ELF-1 (cell line): ENCODE data around the gene ZMYND8.

Source experiments
- DNase-seq: peaks from one replicate; pipeline ENCODE4 v3.0.0-alpha.2; 2016; ENCODE audit warnings: low read depth, low spot score

ZMYND8 gene

DNA sequence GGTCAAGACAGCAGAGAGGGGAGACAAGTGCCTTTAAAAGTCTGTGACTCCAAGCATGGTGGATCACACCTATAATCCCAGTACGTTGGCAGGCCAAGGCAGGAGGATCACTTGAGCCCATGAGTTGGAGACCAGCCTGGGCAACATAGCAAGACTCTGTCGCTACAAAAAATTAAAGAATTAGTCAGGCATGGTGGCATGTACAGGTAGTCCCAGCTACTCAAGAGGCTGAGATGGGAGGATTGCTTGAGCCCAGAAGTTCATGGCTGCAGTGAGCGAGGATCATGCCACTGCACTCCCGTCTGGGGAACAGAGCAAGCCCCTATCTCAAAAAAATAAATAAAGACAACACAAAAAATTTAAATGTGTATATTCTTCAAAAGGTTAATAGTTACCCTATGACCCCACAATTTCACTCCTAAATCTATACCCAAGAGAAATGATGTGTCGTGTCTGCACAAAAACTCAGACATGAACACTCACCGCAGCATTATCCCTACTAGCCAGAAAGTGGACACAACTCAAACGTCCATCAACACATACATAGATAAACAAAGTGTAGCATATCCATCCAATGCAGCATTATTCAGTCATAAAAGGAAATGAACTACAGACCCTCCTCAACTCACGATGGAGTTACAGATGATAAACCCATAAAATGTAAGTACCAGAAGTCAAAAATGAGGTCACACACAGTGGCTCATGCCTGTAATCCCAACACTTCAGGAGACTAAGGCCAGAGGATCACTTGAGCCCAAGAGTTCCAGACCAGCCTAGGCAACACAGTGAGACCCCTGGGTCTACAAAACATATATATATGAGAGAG is 23.9 kb downstream of the ZMYND8 start:
- no peak for DNase-seq

DNA sequence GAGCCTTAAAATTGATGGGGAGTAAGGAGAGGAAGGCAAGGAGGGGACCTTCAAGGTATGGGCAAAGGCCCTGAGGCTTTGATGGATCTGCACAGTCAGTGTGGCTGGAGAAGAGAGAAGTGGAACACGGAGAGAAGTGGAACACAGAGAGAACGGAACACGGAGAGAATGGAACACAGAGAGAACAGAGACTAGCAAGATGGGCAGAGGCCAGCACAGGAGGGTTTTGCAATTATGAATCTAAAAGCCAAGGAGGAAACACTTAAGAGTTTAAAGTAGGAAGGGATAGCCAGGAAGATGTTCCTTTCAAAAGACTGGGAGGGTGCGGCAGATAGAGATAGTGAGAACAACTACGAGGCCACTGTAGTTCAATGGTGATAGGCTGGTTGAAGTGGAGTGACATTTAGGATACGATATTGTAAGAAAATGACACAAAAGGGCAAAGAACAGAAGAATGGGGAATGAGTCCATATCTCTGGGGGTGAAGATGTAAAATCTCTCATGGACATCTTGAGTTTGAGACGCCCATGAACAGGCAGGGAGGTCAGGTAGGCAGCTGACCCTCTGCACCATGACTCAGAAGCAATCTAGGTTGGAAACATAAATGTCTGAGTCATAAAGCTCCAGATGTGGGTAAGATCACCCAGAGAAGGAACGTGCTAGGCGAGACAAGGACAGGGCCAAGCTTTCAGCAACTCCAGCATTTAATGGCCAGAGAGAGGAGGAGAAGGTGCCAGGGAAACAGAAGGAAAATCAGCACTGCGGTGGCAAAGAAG is 25.4 kb downstream of the ZMYND8 start:
- DNase-seq, result no peak

DNA sequence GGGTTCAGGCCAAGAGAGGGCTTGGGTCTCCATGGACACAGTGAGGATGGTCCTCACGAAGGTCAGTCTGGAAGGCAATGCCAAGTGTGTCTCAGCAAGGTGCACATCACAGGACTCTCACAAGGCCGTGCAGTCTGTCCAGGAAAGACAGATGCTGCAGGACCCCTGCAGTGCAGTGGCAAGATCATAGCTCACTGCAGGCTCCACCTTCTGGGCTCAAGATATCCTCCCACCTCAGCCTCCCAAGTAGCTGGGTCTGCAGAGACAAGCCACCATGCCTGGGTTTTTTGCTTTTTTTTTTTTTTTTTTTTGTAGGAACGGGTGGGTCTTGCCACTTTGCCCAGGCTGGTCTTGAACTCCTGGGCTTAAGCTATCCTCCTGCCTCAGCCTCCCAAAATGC is 26.4 kb downstream of the ZMYND8 start:
- no peak for DNase-seq

DNA sequence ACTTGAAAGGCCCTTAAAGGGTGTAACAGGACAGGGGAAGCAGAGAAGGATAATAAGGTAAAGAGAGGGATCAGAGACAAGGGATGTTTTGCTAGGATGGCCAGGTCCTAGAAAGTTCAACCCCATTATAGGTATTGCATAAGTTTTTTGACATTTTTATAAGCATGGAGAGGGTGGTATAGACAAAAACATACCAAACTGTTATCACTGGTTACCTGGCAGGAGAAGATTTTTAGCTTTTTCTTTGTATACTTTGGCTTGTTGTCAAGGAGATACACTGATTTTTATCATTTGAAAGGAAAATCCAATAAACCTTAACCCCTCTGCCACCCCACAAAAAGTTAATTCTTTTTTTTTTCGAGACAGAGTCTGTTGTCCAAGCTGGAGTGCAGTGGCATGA is 28.4 kb downstream of the ZMYND8 start:
- no peak for DNase-seq

DNA sequence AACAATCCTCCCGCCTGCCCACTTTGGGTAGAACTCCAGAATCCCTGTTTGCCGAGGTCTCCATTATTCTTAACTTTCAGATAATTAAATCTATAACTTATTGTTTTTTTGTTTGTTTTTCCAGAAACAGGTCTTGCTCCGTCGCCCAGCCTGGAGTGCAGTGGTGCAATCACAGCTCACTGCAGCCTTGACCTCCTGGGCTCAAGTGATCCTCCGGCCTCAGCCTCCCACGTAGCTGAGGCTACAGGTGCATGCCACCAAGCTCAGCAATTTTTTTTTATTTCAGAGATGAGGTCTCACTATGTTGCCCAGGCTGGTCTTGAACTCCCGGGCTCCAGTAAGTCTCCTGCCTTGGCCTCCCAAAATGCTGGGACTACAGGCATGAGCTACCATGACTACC is 28.8 kb downstream of the ZMYND8 start:
- DNase-seq, result no peak

DNA sequence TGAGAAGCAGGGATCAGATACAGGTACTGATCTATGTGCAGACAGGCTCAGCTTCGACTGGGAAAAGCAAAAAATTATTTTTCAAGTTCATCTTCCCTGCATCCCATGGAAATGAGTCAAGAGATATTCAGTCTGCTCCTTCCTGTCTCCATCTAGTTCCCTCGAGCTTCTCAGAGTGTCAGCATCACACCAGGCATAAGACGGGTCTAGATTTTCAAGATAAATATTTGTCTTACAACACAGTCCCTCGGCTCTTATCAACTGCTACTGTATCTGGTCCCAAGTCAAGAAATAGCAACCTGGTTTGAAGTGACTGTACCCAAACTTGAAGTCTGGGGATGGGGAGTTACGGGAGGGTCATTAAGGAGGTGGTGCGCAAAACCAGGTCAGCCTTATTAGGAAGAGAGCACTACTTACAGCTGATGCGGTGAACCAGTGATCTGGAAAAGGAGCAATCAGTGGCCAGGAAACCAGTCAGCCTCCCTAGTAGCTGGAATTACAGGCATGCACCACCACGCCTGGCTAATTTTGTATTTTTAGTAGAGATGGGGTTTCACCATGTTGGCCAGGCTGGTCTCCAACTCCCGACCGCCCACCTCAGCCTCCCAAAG is 29.7 kb downstream of the ZMYND8 start:
- DNase-seq, result no peak

DNA sequence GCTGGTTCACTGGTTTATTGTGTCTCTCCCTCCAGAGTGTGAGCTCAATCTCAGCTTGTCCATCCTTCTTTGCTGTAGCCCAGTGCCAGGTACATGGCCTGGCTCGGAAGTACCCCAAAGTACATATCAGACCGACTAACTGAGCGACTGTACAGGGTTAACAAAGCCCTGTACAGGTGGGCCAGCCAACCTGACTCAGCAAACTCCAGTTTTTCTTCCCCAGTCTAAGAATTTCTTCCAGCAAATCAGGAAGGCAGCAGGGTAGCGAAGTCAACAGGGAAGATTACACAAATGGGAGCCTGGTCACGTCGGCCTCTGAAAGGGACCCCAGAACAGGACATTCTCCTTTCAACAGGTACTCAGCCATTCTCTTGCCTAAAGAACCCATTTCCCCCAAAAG is 31.3 kb downstream of the ZMYND8 start:
- DNase-seq, result no peak

DNA sequence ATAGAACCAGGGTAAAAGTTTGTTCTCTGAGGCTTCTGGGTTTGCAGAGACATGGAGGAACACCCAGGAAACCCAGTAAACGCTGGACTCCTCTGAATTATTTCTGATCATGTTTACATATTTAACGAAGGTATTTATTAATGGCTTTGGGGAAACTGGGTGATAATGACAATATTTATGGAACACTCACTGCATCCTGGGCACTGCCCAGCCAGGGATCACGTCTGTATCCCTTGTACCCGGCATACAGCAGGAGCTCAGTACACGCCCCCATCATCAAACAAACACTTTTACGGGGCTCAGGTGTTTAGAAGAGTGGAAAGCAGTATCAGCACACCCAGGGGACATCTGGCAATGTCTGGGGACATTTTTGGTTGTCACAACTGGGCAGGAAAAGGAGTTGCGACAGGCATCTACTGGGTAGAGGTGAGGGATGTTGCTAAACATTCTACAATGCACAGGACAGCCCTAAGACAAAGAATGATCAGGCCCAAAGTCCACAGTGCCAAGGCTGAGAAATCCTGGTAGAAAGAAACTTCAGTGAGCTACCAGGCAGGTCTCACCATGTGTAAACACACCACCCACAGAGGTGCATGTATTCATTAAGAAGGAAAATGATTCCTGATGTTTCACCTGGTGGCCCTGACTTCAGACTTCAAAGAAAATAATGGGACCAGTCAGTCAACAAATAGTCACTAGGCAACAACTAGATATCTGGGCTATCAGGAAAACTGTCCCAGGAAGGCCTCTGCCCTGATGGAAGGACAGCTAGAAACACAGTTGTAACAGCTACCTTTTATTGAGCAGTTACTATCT is 35.3 kb downstream of the ZMYND8 start:
- no peak for DNase-seq

DNA sequence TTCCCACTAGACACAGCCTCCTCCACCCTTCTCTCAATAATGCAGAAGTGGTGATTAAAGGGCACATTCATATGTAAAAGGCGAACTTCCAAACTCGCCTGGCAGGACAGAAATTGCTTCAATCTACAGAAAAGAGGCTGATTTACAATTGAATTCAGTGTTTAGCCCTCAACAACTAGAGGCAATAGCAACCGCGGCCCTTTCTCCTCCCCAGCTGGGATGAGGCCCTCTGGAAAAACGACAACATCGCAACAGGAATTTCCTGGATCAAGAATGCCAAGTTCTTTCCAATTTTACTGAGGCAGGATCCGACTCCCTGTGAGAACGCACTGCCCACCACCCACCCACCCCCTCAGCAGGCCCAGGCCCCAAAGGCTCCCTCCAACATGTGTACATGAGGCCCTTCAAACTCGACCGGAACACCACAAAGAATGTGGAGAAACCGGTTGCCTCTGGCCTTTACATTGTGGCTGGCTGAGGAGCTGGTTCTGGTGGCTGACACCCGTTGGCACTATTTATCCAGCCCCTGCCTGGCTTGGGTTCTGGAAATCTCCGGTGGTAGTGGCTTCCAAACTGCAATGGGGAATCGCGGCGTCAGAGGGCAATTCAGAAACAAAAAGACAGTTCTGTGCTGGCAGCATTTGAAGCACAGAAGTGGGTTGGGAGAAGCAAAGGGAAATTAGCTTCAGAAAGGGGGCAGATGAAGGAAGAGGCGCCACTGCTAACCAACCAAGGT is 36.8 kb downstream of the ZMYND8 start:
- peak; percentile 96 for DNase-seq

DNA sequence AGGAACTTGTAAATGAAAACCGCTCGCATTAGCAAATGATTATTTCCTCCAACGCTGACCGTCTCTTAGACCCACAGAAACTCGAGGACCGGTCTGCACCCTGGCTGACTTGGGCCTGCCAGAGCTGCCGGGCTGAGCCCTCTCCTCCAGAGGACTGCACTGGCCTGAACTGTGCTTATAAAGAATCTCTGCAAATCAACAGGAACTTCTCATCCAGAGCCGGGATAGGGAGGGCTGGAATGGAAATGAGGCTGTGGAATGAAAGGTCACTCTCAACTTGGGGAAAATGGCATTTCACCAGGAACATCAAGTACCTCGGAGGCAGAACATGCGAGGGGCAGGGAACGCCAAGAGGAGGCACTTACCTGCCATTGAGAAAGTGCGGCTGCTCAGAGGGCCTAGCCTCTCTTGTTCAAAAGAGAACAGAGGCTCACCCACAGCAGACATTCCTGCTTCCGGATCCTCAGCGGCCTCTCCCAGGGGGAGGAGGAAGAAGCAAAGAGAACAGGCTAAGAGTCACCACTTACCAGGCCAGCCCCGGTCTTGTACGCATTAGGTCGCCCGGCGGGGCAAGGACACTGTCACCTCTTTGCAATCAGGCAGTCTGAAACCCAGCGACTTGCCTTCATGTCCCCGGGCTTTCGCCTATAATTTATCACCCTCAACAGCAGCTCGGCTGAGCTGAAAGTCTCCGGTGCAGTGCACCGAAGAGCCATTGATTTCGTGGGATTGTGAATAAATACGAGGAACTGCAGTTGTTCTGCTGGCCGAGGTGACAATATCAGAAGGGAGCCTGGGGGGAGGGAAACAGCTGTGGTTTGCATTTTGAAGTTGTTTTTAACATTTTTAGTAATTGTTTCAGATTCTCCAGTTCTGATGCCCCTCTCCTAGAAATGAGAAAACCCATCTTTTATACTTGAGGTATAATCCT is 37.6 kb downstream of the ZMYND8 start:
- DNase-seq, result peak; percentile 87

DNA sequence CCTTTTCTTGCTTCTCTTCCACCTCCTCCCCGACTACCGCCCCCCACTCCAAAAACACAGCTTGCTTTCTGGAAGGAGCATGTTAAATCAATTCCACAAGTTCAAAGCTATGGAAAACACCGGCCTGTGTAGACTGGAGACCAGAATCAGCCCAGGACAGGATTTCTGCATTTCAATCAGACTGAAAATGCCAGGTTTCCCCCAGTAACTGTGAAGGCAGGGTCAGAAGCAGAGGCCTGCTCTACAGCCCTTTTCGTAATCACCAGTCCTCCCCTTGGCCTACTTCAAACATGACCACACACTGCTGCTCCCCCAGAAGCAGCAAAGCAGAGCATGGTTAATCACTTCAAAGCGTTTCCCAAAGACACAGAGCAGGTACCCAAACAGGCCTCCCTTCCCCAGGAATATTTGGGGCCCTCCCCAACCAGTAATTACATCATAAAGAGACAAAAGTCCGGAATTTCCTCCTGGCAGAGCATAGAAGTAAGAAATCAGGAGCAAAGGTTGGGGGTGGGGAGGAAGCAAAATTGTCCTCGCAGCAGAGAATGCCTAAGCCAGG is 38.4 kb downstream of the ZMYND8 start:
- DNase-seq, result peak; percentile 84

DNA sequence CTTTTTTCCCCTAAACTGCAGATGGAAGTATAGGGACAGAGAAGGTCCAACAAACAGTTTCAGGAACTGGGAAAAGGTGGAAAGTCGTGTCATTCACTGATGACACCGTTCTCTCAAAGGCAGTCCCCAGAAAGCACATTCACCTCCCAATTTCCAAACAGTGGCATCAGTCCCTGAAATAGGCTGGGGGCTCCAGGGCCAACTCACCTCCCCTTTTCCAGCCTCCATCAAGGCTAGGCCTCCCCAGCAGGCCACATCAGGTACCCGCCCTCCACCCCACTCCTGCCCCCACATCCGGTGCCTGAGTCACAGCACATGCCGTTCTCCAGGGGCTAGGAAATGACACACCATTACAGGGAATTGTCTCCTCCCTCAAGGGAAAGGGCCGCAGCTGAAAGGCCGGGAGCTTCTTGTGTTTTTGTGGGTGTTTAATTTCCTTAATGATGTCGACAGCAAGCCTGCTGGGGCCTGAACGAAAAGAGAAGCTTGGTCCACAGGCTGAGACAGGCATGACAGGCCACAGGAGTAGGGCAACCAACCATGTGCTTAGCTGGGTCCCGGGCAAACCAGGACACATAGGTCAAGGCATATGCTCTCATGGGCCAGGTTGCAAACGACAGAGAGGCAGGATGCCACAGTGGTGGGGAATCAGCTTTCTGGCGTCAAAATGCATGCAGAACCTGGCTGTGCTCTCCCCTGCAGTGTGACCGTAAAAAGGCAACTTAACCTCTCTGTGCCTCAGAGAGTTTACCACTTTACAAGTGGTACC is 39.2 kb downstream of the ZMYND8 start:
- peak; percentile 77 for DNase-seq

DNA sequence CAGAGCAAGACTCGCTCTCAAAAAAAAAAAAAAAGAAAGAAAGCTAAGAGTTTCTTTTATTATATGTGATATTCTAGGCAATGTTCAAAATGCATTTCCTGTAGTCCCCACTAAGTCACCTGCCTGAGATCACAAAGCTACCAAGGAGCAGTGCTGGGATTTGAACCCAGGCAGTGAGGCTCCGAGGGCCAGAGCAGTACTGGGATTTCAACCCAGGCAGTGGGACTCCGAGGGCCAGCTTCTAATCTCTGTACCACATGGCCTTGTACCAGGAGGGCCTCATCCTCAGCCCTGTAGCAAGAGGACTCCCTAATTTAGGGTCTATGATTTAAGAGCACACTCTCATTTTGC is 39.7 kb downstream of the ZMYND8 start:
- no peak for DNase-seq

DNA sequence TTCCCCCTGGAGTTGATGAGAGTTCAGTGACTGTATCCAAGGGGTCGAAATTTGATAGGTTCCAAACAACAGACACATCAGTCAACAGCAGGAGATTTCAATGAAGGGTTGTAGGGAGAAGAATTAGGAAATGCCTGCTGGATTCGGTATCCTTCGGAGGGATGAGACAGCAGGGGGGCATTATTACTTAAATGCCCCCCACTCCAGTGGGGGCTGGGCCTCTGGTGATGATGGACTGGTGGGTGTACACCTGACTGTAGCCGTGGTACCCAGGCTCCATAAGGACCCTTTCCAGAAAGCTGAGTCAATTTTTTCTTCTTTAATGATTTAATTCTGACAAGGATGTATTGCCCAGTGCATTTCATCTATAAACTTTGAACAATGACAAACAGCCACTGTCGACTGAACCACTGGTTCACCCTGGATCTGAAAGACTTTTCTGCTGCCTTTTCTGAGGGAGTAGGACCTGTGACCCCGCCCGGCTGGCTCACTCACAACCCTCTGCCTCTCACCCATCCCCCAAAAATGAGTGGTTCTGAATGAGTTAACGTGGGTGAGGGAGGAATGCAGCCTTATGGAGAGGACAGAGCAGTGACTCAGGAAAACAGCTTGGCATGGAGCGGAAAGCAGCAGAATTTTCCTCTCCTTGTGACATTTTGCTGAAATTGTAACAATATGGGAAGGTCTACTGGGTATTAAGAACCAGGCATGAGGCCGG is 41.0 kb downstream of the ZMYND8 start:
- DNase-seq, result peak; percentile 72

DNA sequence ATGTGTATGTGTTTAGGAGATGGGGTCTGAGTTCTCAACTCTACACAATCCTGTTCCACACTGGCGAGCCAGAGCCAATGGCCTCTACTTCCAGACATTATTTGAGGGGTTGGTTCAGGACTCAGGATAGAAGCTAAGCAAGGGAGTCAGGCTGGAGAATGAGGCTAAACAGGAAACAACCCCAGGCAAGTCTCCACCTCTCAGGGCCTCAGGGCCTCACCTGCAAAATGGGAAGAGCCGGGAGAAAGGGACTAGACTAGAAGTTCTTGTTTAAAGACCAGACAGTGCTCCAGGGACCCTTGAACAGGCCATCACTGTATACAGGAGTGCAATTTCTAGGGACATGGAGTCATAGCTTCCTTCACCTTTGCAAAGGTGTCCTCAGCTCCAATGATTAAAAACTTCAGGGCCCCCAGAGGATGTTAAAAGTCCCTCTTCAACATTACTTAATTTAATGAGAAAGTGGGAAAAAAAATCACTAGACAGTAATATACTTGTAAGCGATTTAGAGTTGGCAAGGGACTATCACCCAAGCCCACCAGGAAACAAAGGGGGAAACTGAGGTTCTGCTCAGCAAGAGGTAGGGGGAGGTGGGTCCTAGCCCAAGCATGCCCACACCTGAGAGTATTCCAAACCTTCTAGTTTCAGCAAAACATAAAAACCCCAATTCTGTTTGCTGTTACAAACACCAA is 41.7 kb downstream of the ZMYND8 start:
- DNase-seq, result peak; percentile 82

DNA sequence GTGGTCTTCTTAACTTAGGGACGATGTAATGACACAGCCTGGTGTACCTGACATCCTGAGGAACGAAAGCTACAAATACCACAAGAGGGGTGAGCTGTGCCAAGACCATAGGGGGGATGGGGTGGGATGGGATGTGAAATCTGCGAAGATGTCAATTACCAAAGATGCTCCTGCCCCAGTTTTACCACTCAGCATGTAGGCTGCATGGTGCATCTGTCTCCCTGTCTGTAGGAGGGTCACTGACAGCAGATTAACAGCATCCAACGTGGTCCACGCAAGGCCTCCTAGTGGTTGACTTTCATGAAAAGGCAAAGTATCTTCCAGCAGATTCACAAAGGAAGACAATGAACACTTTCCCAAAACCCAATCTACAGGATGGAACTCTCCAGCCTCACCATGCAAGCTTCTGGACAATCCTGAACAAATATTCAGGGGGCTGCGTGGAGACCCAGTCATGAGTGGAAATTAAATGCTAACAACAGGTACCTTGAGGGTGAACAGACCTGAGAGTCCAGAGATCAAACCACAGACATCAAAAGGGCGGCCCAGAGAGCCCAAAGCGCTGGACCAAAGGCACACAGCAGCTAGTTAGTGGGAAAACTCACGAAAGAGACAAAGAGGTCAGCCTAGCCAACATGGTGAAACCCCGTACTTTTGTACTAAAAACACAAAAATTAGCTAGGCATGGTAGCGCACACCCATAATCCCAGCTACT is 44.4 kb downstream of the ZMYND8 start:
- no peak for DNase-seq

DNA sequence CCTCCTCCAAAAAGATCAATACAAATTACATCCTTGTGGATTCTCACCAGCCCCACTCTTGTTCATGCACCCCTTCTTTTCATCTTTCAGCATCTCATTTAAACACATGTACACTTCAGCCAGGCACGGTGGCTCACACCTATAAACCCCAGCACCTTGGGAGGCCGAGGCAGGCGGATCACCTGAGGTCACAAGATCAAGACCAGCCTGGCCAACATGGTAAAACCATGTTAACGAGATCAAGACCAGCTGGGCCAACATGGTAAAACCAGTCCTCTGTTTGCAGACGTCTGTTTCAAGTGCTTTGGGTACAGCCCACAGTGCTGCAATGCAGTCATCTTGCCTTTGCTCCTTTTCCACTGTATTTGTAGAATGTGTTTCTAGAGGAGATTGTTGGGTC is 45.3 kb downstream of the ZMYND8 start:
- DNase-seq, result no peak
